ENCODE data around the gene PILRA. TPM values are rescaled to one million over a fixed set of nuclear protein-coding genes. Genes with fewer than 3 reads are reported as not detected.

Gene PILRA
- total and polyA plus RNA-seq, 2 of the 13 experiments (the other 11 are each of a cell fraction or from before 2014, with no cell fraction given) = 0.13 to 1.3 TPM

DNA sequence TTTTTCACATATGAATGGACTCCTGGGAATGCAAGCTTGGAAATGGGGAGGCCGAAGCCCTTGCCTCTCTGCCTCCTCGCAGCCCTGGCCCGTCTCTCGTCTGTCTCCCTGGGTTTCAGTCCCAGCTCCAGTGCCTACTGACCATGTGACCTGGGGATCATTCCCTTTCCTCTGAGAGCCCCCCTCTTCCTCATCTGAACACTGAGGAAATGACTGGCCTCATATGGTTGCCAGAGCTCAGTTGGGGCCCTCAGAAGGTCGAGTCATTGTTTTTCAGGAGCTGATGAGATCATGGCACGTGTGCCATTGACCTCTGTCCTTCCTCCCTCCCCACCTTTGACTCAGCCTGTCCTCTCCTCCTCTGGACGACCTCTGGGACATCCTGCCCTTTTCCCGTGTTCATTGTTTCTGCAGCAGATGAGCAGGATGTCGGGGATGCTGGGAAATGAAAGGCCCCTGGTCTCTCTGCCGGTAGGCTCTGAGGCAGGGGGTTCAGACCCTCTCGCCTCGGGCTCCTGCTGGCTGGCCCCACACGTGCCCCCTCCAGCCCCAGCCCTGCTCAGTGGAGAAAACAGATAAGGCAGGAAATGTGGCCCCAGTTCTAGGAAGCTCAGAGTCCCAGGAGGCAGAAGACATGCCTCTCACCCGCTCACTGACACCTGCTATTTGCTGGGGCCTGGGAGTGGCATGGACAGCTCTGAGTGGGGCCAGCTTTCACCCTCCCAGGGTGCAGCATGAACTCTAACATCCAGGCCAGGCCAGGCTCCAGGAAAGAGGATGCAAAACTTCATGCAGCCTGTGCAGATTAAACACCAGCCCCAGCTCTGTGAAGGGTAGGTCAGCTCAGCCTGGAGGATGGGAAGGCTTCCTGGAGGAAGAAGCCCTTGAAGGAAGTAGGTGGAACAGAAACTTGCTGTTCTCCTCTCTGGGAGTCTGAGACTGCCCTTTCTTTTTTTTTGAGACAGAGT lies 71.3 kb downstream of the PILRA start (continued):
- TF ChIP-seq, protein P1, sequence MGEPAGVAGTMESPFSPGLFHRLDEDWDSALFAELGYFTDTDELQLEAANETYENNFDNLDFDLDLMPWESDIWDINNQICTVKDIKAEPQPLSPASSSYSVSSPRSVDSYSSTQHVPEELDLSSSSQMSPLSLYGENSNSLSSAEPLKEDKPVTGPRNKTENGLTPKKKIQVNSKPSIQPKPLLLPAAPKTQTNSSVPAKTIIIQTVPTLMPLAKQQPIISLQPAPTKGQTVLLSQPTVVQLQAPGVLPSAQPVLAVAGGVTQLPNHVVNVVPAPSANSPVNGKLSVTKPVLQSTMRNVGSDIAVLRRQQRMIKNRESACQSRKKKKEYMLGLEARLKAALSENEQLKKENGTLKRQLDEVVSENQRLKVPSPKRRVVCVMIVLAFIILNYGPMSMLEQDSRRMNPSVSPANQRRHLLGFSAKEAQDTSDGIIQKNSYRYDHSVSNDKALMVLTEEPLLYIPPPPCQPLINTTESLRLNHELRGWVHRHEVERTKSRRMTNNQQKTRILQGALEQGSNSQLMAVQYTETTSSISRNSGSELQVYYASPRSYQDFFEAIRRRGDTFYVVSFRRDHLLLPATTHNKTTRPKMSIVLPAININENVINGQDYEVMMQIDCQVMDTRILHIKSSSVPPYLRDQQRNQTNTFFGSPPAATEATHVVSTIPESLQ (CRISPR knock-in tag; conservative IDR thresholded peaks at IDR 0.05) = no peak
- TF ChIP-seq, protein P2, sequence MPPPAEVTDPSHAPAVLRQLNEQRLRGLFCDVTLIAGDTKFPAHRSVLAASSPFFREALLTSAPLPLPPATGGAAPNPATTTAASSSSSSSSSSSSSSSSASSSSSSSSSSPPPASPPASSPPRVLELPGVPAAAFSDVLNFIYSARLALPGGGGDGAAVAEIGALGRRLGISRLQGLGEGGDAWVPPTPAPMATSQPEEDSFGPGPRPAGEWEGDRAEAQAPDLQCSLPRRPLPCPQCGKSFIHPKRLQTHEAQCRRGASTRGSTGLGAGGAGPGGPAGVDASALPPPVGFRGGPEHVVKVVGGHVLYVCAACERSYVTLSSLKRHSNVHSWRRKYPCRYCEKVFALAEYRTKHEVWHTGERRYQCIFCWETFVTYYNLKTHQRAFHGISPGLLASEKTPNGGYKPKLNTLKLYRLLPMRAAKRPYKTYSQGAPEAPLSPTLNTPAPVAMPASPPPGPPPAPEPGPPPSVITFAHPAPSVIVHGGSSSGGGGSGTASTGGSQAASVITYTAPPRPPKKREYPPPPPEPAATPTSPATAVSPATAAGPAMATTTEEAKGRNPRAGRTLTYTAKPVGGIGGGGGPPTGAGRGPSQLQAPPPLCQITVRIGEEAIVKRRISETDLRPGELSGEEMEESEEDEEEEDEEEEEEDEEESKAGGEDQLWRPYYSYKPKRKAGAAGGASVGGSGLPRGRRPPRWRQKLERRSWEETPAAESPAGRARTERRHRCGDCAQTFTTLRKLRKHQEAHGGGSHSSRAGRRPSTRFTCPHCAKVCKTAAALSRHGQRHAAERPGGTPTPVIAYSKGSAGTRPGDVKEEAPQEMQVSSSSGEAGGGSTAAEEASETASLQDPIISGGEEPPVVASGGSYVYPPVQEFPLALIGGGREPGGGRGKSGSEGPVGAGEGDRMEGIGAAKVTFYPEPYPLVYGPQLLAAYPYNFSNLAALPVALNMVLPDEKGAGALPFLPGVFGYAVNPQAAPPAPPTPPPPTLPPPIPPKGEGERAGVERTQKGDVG (CRISPR knock-in tag; IDR thresholded peaks at IDR 0.05; ENCODE audit: borderline replicate concordance) = no peak; the same call in 1 of the 2 replicates
- peak; percentile 36 for TF ChIP-seq JARID2 (CRISPR knock-in tag; IDR thresholded peaks at IDR 0.05; ENCODE audit: insufficient replicate concordance)
- TF ChIP-seq ZNF329 (CRISPR knock-in tag; IDR thresholded peaks at IDR 0.05; ENCODE audit: low read depth) = no peak; the same call in 1 of the 2 replicates
- TF ChIP-seq SOX6 (IDR thresholded peaks at IDR 0.05) = peak; percentile 96
- TF ChIP-seq SOX6 (CRISPR knock-in tag; IDR thresholded peaks at IDR 0.05) = peak; percentile 100
- TF ChIP-seq ZNF614 (CRISPR knock-in tag; IDR thresholded peaks at IDR 0.05; ENCODE audit: borderline replicate concordance) = peak; percentile 46; the same call in 1 of the 2 replicates
- TF ChIP-seq, protein P3, sequence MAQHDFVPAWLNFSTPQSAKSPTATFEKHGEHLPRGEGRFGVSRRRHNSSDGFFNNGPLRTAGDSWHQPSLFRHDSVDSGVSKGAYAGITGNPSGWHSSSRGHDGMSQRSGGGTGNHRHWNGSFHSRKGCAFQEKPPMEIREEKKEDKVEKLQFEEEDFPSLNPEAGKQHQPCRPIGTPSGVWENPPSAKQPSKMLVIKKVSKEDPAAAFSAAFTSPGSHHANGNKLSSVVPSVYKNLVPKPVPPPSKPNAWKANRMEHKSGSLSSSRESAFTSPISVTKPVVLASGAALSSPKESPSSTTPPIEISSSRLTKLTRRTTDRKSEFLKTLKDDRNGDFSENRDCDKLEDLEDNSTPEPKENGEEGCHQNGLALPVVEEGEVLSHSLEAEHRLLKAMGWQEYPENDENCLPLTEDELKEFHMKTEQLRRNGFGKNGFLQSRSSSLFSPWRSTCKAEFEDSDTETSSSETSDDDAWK (CRISPR knock-in tag; IDR thresholded peaks at IDR 0.05) = no peak
- TF ChIP-seq, protein P4, sequence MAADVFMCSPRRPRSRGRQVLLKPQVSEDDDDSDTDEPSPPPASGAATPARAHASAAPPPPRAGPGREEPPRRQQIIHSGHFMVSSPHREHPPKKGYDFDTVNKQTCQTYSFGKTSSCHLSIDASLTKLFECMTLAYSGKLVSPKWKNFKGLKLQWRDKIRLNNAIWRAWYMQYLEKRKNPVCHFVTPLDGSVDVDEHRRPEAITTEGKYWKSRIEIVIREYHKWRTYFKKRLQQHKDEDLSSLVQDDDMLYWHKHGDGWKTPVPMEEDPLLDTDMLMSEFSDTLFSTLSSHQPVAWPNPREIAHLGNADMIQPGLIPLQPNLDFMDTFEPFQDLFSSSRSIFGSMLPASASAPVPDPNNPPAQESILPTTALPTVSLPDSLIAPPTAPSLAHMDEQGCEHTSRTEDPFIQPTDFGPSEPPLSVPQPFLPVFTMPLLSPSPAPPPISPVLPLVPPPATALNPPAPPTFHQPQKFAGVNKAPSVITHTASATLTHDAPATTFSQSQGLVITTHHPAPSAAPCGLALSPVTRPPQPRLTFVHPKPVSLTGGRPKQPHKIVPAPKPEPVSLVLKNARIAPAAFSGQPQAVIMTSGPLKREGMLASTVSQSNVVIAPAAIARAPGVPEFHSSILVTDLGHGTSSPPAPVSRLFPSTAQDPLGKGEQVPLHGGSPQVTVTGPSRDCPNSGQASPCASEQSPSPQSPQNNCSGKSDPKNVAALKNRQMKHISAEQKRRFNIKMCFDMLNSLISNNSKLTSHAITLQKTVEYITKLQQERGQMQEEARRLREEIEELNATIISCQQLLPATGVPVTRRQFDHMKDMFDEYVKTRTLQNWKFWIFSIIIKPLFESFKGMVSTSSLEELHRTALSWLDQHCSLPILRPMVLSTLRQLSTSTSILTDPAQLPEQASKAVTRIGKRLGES (CRISPR knock-in tag; IDR thresholded peaks at IDR 0.05; ENCODE audit: borderline replicate concordance) = no peak
- no peak for TF ChIP-seq NCOA1 (CRISPR knock-in tag; IDR thresholded peaks at IDR 0.05)
- TF ChIP-seq FOXK1 (CRISPR knock-in tag; IDR thresholded peaks at IDR 0.05; ENCODE audit: borderline replicate concordance, low read depth) = peak; percentile 70; the same call in 1 of the 2 replicates
- TF ChIP-seq, protein P5, sequence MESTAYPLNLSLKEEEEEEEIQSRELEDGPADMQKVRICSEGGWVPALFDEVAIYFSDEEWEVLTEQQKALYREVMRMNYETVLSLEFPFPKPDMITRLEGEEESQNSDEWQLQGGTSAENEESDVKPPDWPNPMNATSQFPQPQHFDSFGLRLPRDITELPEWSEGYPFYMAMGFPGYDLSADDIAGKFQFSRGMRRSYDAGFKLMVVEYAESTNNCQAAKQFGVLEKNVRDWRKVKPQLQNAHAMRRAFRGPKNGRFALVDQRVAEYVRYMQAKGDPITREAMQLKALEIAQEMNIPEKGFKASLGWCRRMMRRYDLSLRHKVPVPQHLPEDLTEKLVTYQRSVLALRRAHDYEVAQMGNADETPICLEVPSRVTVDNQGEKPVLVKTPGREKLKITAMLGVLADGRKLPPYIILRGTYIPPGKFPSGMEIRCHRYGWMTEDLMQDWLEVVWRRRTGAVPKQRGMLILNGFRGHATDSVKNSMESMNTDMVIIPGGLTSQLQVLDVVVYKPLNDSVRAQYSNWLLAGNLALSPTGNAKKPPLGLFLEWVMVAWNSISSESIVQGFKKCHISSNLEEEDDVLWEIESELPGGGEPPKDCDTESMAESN (CRISPR knock-in tag; conservative IDR thresholded peaks at IDR 0.05) = peak; percentile 91
- TF ChIP-seq ZNF260 (CRISPR knock-in tag; IDR thresholded peaks at IDR 0.05; ENCODE audit: borderline replicate concordance, low read depth) = no peak
- TF ChIP-seq ZNF446 (CRISPR knock-in tag; IDR thresholded peaks at IDR 0.05) = no peak

All from HepG2 (cell line).